Mucosa of descending colon (tissue), 3 donors: ENCODE data around the gene GALR1. TPM values are rescaled to one million over a fixed set of nuclear protein-coding genes. Genes with fewer than 3 reads are reported as not detected.

ENCODE experiments used
- ATAC-seq: fragments of 200-7000 bp; cut with Tn5 transposase; one replicate; pipeline ENCODE4 v1.9.1; 2020; ENCODE audit warnings: mild to moderate bottlenecking, moderate library complexity
- DNase-seq, 3 donors: peaks; one replicate each; pipeline ENCODE4 v3.0.0-alpha.2; 2020
- H3K36me3 ChIP-seq: fragments of 200-600 bp; one replicate; pipeline ENCODE4 v1.8.0; 2021; ENCODE audit warnings: low read depth, mild to moderate bottlenecking
- H3K4me1 ChIP-seq: fragments of 200-600 bp; one replicate; pipeline ENCODE4 v1.8.0; 2021; ENCODE audit warnings: low read depth, mild to moderate bottlenecking
- H3K4me3 ChIP-seq: fragments of 200-600 bp; one replicate; pipeline ENCODE4 v1.8.0; 2021; ENCODE audit warnings: mild to moderate bottlenecking
- H3K9me3 ChIP-seq: fragments of 200-600 bp; one replicate; pipeline ENCODE4 v1.8.0; 2021; ENCODE audit warnings: mild to moderate bottlenecking
- intact Hi-C, 2 donors: fragments of 100-400 bp; cut with DNase I in 1 of 2; cut with micrococcal nuclease in 1 of 2; formaldehyde crosslinking; loops; one replicate each; pipeline versions ENCODE4 v1.11.0 to v1.11.1; 2022; cut with DNase I, micrococcal nuclease
- total RNA-seq, 3 donors: library from RNA; stranded (reverse); fragmentation: NEBNext Ultra II Directional in 2 of 3; extraction: Animal tissue kit (Norgen Biotek cat#: 25700) in 2 of 3; gene quantifications; one replicate each; pipeline versions ENCODE4 v1.2.1 to v1.2.4, GENCODE V29; 2021 to 2023
- TF ChIP-seq, protein P1 (sequence below): fragments of 200-600 bp; IDR thresholded peaks from one replicate; pipeline ENCODE4 v1.8.0; 2022; ENCODE audit warnings: antibody characterized with exemption, mild to moderate bottlenecking
- donor health status: DM: no; HTN: no; CAD: no; lungs with moderate emphysema.
- donor health status: DM: no; HTN: no; CAD: no.
- donor health status: DM: no; HTN: yes; CAD: no.

The GALR1 gene
- total RNA-seq, 3 donors from 2014 or later: 0.05 to 0.92 (median 0.06) TPM

DNA sequence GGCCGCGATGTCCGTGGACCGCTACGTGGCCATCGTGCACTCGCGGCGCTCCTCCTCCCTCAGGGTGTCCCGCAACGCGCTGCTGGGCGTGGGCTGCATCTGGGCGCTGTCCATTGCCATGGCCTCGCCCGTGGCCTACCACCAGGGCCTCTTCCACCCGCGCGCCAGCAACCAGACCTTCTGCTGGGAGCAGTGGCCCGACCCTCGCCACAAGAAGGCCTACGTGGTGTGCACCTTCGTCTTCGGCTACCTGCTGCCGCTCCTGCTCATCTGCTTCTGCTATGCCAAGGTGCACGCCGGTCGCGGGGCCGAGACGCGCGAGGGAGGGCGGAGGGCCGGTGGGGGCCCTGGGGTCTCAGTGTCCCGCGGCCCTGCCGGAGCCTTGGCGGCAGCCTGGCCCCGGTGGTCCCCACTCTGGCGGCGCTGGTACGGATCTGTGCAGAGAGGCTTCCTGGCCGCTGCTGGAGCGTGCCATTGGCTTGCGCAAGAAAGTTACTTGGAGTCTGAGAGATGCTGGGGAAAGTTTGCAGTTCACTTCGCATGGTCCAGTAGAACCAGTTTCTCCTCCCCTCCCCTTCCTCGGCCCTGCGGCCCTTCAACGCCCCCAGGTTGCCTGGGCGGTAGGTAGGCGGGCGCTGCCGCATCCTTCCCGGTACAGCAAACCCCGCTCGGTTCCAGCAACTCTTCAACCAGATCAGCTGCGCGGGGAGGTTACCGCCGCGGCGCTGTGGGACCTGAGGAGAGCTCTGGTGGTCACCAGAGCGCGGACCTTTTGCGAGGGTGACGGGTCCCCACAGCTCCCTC is 1.5 kb downstream of the GALR1 start:
- Histone ChIP-seq H3K4me1 (peaks cover 11% of the 10 kb centered on the region), H3K4me3 (no peak overlapping the region), H3K36me3 (no peaks in the 10 kb centered on the region), H3K9me3 (no peaks in the 10 kb centered on the region)
- intact Hi-C loops: no loop called here
- TF ChIP-seq, protein P1, sequence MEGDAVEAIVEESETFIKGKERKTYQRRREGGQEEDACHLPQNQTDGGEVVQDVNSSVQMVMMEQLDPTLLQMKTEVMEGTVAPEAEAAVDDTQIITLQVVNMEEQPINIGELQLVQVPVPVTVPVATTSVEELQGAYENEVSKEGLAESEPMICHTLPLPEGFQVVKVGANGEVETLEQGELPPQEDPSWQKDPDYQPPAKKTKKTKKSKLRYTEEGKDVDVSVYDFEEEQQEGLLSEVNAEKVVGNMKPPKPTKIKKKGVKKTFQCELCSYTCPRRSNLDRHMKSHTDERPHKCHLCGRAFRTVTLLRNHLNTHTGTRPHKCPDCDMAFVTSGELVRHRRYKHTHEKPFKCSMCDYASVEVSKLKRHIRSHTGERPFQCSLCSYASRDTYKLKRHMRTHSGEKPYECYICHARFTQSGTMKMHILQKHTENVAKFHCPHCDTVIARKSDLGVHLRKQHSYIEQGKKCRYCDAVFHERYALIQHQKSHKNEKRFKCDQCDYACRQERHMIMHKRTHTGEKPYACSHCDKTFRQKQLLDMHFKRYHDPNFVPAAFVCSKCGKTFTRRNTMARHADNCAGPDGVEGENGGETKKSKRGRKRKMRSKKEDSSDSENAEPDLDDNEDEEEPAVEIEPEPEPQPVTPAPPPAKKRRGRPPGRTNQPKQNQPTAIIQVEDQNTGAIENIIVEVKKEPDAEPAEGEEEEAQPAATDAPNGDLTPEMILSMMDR: no peak
- ATAC-seq (no peak), DNase-seq (no peak)

DNA sequence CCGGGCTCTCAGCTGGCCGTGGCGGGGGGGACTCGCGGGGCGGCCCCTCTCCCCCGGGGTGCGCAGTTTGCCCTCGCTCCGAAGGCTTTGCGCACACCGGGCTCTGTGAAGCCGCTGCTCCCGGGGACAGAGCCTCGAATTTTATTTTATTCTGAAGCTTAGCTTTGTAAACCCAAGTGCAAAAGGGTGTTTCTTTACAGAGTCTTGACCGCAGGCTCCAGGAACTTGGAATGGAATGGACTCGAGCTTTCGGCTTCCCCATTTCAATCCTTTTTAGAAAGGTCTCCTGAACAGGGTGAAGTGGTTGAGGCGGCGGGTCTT is 2.0 kb downstream of the GALR1 start:
- no peak for DNase-seq
- no peaks in the 10 kb centered on the region for H3K9me3 ChIP-seq
- TF ChIP-seq, protein P1: no peak
- no peaks in the 10 kb centered on the region for H3K36me3 ChIP-seq
- intact Hi-C loops: no loop called here
- ATAC-seq: no peak
- H3K4me1 ChIP-seq: peaks cover 11% of the 10 kb centered on the region
- no peak overlapping the region for H3K4me3 ChIP-seq

DNA sequence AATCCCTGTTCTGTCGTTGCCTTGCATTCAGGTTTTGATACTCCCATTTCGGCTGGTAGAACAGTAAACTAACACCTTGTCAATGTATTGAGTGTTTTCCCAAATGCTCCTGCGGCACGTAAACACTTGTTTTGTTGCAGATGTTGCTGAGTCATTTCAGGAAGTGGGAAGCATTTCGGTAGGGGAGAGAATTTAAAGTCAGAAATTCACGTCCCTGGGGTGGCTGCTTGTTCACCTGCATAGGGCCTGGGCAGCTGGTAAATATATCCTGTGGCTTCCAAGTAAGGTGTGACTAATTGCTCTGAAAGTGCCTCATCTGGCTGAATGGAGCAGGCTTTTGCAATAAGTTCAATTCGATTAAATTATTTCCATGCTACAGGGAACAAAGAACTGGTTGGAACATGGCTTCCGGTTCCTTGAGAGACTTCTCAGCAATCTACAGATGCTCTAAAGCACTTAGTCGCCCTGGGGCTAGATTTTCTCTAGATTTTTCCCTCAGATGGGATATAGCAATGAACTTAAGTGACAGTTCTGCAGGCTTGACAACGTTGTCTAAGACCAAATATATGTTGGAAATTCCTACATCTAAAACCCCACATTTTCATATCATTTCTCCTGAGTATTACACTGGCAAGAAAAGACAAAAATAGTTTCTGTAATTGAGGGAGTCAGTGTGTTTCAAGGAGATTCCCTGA is 5.2 kb downstream of the GALR1 start:
- TF ChIP-seq, protein P1: no peak
- peaks cover 3% of the 10 kb centered on the region for H3K4me1 ChIP-seq
- ATAC-seq (no peak), DNase-seq (no peak)
- no peak overlapping the region for H3K4me3 ChIP-seq
- H3K36me3 ChIP-seq: no peaks in the 10 kb centered on the region
- intact Hi-C loops: no loop called here
- H3K9me3 ChIP-seq: no peaks in the 10 kb centered on the region

DNA sequence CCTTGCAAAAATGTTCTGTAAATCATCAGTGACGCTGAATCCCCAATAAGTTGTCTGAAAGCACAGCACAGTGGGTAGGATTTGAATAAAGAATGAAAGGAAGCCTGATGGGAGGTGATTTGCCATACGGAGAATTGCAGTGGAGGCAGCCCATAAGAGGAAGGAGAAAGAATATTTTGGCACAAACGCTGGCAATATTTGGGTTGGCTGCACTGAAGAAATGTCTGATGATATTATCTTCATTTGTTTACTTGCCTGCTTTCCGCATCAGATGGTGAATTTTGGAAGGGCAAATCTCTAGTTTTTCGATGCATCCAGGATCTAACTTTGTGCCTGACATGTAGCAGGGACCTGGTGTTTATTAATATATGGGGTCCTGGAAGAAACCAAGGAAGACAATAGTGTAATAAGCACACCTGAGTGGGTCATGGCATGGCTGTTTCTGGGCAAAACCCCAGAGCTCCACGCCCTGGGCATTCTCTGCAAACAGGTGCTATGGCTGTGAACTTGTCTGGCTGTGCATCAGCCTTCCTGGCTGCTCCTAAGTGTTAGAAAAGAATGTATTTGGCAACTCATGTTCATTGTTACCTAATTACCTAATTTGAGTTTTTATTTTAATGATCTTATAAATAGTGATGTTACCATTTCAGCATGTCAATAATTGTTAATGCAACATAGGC is 5.9 kb downstream of the GALR1 start:
- ATAC-seq: no peak
- TF ChIP-seq, protein P1: no peak

DNA sequence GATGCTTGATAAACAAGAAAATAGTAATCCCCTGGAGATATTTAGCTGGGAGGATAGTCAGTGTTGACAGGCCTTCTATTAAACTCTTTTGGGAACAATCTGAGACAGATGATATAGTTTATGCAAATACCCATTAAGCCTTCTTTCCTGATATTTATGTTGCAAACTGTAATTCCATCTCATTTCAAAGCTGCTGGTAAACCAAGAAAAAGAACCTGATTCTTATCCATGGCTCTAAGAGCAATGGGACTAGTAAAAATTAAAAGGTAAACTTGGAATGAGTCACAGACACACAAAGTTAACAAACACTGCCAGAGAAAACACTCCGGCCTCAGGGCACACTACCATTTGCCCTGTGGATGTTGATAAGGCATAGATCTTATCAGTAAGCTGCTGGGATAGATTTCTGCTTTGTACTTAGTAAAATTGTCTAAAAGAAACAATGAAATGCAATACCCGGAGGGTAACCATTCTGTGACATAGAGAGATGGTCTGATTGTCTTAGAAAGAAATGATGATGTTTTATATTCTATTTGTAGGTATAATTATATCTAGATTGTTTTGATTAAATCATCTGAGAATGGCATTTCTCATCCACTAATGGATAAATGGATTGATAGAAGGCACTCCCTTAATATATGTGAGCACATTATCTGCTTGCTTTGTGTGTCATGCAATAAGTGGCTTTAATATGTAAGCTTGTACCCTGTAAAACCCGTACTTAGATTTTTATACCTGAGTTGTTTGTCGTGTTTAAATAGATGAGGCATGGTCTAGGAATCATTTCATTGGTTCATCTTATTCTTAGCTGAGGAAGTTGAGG is 13.2 kb downstream of the GALR1 start:
- peaks cover 4% of the 10 kb centered on the region for H3K9me3 ChIP-seq
- ATAC-seq (peak; percentile 82), DNase-seq (peak in 1 of 3 donors; percentile 18)
- H3K36me3 ChIP-seq: no peaks in the 10 kb centered on the region
- intact Hi-C loops: no loop called here
- H3K4me1 ChIP-seq: no peaks in the 10 kb centered on the region
- TF ChIP-seq, protein P1: no peak
- no peak overlapping the region for H3K4me3 ChIP-seq

More for the DNA sequence above, 5.9 kb downstream of the GALR1 start:
- H3K4me1 ChIP-seq: no peaks in the 10 kb centered on the region
- no peak overlapping the region for H3K4me3 ChIP-seq
- intact Hi-C loops: no loop called here
- no peak for DNase-seq
- no peaks in the 10 kb centered on the region for H3K9me3 ChIP-seq
- no peaks in the 10 kb centered on the region for H3K36me3 ChIP-seq
